Measurements from ENCODE around the gene CEP112.

The CEP112 gene

DNA sequence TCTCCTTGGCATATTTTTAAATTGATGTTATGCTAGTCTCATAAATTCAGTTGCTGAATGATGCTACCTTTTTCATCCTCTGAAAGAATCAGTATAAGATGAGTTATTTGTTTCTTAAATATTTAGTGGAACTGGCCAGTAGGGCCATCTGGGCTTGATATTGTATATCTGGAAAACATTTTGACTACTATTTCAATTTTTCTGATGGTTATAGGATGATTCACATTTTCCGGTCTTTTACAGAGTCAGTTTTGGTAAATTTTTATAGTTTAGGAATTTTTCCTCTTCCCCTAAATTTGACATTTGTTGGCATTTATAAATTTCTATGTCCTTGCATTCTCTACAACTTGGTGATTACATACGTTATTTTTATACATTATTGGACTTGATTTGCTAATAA is 334.2 kb downstream of the CEP112 start:
- Histone ChIP-seq H3K9me2 (replicated peaks; ENCODE audit: insufficient read depth, low read length) (no peaks in the 10 kb centered on the region), H3K36me3 (replicated peaks; ENCODE audit: insufficient read depth, low read length) (no peaks in the 10 kb centered on the region), H3K4me3 (ENCODE audit: low read length) (no peak overlapping the region), H3K27me3 (replicated peaks; ENCODE audit: insufficient read depth, low read length) (no peaks in the 10 kb centered on the region), H3K9me3 (replicated peaks; ENCODE audit: insufficient read depth, low read length) (no peaks in the 10 kb centered on the region; the same call in 1 of the 2 replicates), H3K27ac (ENCODE audit: low read length) (no peak overlapping the region), H4K20me1 (ENCODE audit: insufficient read depth, low read length) (no peaks in the 10 kb centered on the region), H2AFZ (ENCODE audit: low read length) (no peak overlapping the region), H3K4me1 (ENCODE audit: low read length) (no peaks in the 10 kb centered on the region), H3F3A (ENCODE audit: insufficient read depth, low read length) (no peaks in the 10 kb centered on the region), H3K79me2 (ENCODE audit: low read length) (no peaks in the 10 kb centered on the region), H3K4me2 (ENCODE audit: low read depth, low read length) (no peak overlapping the region), H3K9ac (ENCODE audit: low read length) (no peak overlapping the region)
- TF ChIP-seq EZH2 (optimal IDR thresholded peaks at IDR 0.05; ENCODE audit: low read depth, low read length), result no peak
- TF ChIP-seq EZH2phosphoT487 (IDR thresholded peaks at IDR 0.05; ENCODE audit: low read length), result no peak
- TF ChIP-seq, protein P1, sequence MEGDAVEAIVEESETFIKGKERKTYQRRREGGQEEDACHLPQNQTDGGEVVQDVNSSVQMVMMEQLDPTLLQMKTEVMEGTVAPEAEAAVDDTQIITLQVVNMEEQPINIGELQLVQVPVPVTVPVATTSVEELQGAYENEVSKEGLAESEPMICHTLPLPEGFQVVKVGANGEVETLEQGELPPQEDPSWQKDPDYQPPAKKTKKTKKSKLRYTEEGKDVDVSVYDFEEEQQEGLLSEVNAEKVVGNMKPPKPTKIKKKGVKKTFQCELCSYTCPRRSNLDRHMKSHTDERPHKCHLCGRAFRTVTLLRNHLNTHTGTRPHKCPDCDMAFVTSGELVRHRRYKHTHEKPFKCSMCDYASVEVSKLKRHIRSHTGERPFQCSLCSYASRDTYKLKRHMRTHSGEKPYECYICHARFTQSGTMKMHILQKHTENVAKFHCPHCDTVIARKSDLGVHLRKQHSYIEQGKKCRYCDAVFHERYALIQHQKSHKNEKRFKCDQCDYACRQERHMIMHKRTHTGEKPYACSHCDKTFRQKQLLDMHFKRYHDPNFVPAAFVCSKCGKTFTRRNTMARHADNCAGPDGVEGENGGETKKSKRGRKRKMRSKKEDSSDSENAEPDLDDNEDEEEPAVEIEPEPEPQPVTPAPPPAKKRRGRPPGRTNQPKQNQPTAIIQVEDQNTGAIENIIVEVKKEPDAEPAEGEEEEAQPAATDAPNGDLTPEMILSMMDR (IDR thresholded peaks at IDR 0.05; ENCODE audit: low read length), result no peak
- DNase-seq, result no peak

DNA sequence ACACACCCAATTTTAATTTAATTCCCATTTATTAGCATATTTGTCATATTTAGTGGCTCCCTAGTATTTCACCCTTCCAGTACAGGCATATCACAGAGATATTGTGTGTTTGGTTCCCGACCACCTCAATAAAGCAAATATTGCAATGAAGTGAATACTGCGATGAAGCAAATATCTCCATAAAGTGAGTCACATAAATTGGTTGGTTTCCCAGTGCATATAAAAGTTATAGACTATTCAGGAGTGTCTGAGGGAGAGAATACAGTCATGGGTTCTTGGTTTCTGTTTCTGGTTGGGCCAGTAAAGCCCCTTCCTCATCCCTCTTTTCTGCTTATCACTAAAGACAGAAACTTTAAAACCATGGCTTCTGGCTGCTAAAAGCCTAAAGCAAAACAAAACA is 335.1 kb downstream of the CEP112 start:
- H3K9me3 ChIP-seq (replicated peaks; ENCODE audit: insufficient read depth, low read length), result no peaks in the 10 kb centered on the region; the same call in 1 of the 2 replicates
- no peak overlapping the region for H3K4me2 ChIP-seq (ENCODE audit: low read depth, low read length)
- H3K4me1 ChIP-seq (ENCODE audit: low read length), result no peaks in the 10 kb centered on the region
- no peaks in the 10 kb centered on the region for H3K9me2 ChIP-seq (replicated peaks; ENCODE audit: insufficient read depth, low read length)
- no peaks in the 10 kb centered on the region for H3K36me3 ChIP-seq (replicated peaks; ENCODE audit: insufficient read depth, low read length)
- TF ChIP-seq, protein P1 (IDR thresholded peaks at IDR 0.05; ENCODE audit: low read length), result no peak
- no peak for TF ChIP-seq EZH2phosphoT487 (IDR thresholded peaks at IDR 0.05; ENCODE audit: low read length)
- no peak for TF ChIP-seq EZH2 (optimal IDR thresholded peaks at IDR 0.05; ENCODE audit: low read depth, low read length)
- no peak for DNase-seq
- no peak overlapping the region for H3K4me3 ChIP-seq (ENCODE audit: low read length)
- no peaks in the 10 kb centered on the region for H3K27me3 ChIP-seq (replicated peaks; ENCODE audit: insufficient read depth, low read length)
- no peak overlapping the region for H3K27ac ChIP-seq (ENCODE audit: low read length)
- H4K20me1 ChIP-seq (ENCODE audit: insufficient read depth, low read length), result no peaks in the 10 kb centered on the region
- no peaks in the 10 kb centered on the region for H3F3A ChIP-seq (ENCODE audit: insufficient read depth, low read length)
- H3K79me2 ChIP-seq (ENCODE audit: low read length), result no peaks in the 10 kb centered on the region
- H3K9ac ChIP-seq (ENCODE audit: low read length), result no peak overlapping the region
- no peak overlapping the region for H2AFZ ChIP-seq (ENCODE audit: low read length)

DNA sequence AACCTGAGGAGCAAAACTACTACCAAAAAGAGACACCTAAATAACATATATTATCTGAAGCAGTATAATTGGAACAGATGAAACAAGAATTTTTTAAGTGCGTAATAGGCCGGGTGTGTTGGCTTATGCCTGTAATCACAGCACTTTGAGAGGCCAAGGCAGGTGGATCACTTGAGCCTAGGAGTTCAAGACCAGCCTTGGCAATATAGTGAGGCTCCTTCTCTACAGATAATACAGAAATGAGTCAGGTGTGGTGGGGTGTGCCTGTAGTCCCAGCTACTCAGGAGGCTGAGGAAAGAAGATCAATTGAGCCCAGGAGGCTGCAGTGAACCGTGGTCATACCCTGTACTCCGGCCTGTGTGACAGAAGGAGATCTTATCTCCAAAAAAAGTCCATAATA is 336.3 kb downstream of the CEP112 start:
- H4K20me1 ChIP-seq (ENCODE audit: insufficient read depth, low read length), result no peaks in the 10 kb centered on the region
- no peaks in the 10 kb centered on the region for H3K9me2 ChIP-seq (replicated peaks; ENCODE audit: insufficient read depth, low read length)
- no peaks in the 10 kb centered on the region for H3K4me1 ChIP-seq (ENCODE audit: low read length)
- no peak overlapping the region for H3K27ac ChIP-seq (ENCODE audit: low read length)
- no peaks in the 10 kb centered on the region for H3K79me2 ChIP-seq (ENCODE audit: low read length)
- DNase-seq, result no peak
- no peaks in the 10 kb centered on the region for H3F3A ChIP-seq (ENCODE audit: insufficient read depth, low read length)
- TF ChIP-seq EZH2 (optimal IDR thresholded peaks at IDR 0.05; ENCODE audit: low read depth, low read length) (no peak), EZH2phosphoT487 (IDR thresholded peaks at IDR 0.05; ENCODE audit: low read length) (no peak)
- TF ChIP-seq, protein P1 (IDR thresholded peaks at IDR 0.05; ENCODE audit: low read length), result no peak
- H2AFZ ChIP-seq (ENCODE audit: low read length), result no peak overlapping the region
- H3K9me3 ChIP-seq (replicated peaks; ENCODE audit: insufficient read depth, low read length), result no peaks in the 10 kb centered on the region; the same call in 1 of the 2 replicates
- no peaks in the 10 kb centered on the region for H3K27me3 ChIP-seq (replicated peaks; ENCODE audit: insufficient read depth, low read length)
- no peak overlapping the region for H3K9ac ChIP-seq (ENCODE audit: low read length)
- H3K4me2 ChIP-seq (ENCODE audit: low read depth, low read length), result no peak overlapping the region
- H3K4me3 ChIP-seq (ENCODE audit: low read length), result no peak overlapping the region
- H3K36me3 ChIP-seq (replicated peaks; ENCODE audit: insufficient read depth, low read length), result no peaks in the 10 kb centered on the region

Measured in MM.1S (cell line).